Frontal cortex (tissue), 4 donors: Measurements from ENCODE around the gene LCAT. TPM values are rescaled to one million over a fixed set of nuclear protein-coding genes. Genes with fewer than 3 reads are reported as not detected.

Source experiments
- DNase-seq, 2 donors: peaks; one replicate each; pipeline ENCODE4 v3.0.0; 2012; ENCODE audit warnings: low spot score in 2 of 2
- FAIRE-seq: peaks from 2 replicates; lab custom pipeline; 2012; peaks lifted over from hg19 to GRCh38; lab: Jason Lieb, UNC
- total RNA-seq: library from RNA; depleted of rRNA; stranded (reverse); fragments of >200 nt; gene quantifications from one replicate; pipeline ENCODE4 v1.2.3, GENCODE V29; 2014
- donor health status: control.
- donor health status: control.
- donor health status: control.

Gene LCAT
- total RNA-seq, 1 donor from 2014 or later = 0.82 TPM

GRCh38 chr16:67935402-67936123, 8.4 kb downstream of the LCAT start:
- FAIRE-seq = no peak
- peak; percentile 91 to 99 for DNase-seq

- FAIRE-seq (no peak), DNase-seq (no peak)
Observed at GRCh38 chr16:67935101-67935401, 8.9 kb downstream of the LCAT start.

- no peak for DNase-seq
- FAIRE-seq = no peak
Observed at GRCh38 chr16:67934306-67935100, 9.4 kb downstream of the LCAT start.

- no peak for FAIRE-seq
- DNase-seq = no peak
Observed at GRCh38 chr16:67933805-67934204, 10.1 kb downstream of the LCAT start.

- FAIRE-seq (no peak), DNase-seq (no peak)
Observed at GRCh38 chr16:67932462-67932840, 11.5 kb downstream of the LCAT start.

- no peak for DNase-seq
- no peak for FAIRE-seq
Observed at GRCh38 chr16:67931712-67932461, 12.0 kb downstream of the LCAT start, which contains the start of gene CTRL. CTRL (minus strand) TSS chr16:67931862; CDS start chr16:67931852, 10 bp downstream.

GRCh38 chr16:67930678-67931211, 13.2 kb downstream of the LCAT start:
- no peak for FAIRE-seq

GRCh38 chr16:67930191-67930590, 13.7 kb downstream of the LCAT start:
- DNase-seq (no peak), FAIRE-seq (no peak)

More at GRCh38 chr16:67930678-67931211, 13.2 kb downstream of the LCAT start:
- DNase-seq = no peak

- FAIRE-seq (no peak), DNase-seq (peak; percentile 59 to 86)
Observed at GRCh38 chr16:67928561-67929364, 15.2 kb downstream of the LCAT start.

- no peak for DNase-seq
- FAIRE-seq = no peak
Observed at GRCh38 chr16:67928147-67928546, 15.8 kb downstream of the LCAT start.

GRCh38 chr16:67927131-67927941, 16.6 kb downstream of the LCAT start:
- DNase-seq (no peak), FAIRE-seq (no peak)

- no peak for FAIRE-seq
- peak in 1 of 2 donors; percentile 54 for DNase-seq
Observed at GRCh38 chr16:67926181-67926750, 17.7 kb downstream of the LCAT start.

GRCh38 chr16:67924140-67924906, 19.6 kb downstream of the LCAT start:
- FAIRE-seq (no peak), DNase-seq (no peak)

GRCh38 chr16:67923414-67924116, 20.4 kb downstream of the LCAT start:
- DNase-seq (no peak), FAIRE-seq (no peak)

GRCh38 chr16:67922740-67923139, 21.2 kb downstream of the LCAT start:
- no peak for FAIRE-seq
- DNase-seq = no peak

- DNase-seq = no peak
- FAIRE-seq = no peak
Observed at GRCh38 chr16:67922221-67922620, 21.7 kb downstream of the LCAT start.

GRCh38 chr16:67919622-67920221, 24.2 kb downstream of the LCAT start:
- FAIRE-seq (no peak), DNase-seq (no peak)
